Effector CD4-positive, alpha-beta T cell (primary cell): ENCODE data around the gene SPIN1.

Experiments
- DNase-seq: peaks from one replicate; pipeline ENCODE4 v3.0.0-alpha.2; 2020

The SPIN1 gene

DNA sequence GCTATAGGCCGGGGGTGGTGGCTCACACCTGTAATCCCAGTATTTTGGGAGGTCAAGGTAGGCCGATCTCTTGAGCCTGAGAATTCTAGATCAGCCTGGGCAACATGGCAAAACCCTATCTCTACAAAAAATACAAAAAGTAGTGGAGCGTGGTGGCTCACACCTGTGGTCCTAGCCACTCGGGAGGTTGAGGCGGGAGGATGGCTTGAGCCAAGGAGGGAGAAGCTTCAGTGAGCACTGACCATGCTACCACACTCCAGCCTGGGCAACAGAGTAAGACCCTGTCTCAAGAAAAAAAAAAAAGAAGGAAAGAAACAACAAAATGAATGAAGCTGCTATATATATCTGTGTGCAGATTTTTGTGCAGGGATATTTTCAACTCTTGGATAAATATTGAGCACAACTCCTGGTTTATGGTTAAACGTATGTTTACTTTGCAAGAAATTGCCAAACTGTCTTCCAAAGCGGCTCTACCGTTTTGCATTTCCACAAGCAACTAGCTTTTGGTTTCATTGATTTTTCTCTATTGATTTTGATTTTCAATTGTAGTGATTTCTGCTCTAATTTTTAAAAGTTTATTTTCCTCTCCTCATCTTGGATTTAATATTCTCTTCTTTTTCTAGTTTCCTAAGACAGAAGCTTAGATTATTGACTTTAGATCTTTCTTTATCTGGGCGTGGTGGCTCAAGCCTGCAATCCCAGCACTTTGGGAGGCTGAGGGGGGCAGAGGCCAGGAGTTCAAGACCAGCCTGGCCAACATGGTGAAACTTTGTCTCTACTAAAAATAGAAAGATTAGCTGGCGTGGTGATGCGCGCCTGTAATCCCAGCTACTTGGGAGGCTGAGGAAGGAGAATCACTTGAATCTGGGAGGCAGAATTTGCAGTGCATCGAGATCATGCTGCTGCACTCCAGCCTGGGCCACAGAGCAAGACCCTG lies 49.2 kb downstream of the SPIN1 start:
- no peak for DNase-seq

DNA sequence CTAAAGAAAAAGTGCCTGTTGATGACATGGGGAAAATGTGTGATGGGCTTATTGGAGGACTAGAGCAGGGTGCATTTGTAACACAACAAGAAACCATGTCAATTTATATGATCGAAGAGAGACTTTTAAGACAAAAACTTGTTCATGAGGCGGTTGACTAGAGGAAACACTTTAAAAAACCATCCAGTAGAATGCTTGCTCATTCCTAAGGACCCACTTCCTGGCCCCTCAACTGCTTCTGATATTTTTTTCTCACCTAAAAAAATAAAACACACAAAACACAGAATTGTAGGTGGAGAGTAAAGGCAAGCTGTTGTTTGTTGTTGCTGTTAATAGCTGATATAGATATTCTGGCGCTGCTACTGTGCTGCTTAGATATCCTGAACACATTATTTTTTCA lies 50.6 kb downstream of the SPIN1 start:
- no peak for DNase-seq

DNA sequence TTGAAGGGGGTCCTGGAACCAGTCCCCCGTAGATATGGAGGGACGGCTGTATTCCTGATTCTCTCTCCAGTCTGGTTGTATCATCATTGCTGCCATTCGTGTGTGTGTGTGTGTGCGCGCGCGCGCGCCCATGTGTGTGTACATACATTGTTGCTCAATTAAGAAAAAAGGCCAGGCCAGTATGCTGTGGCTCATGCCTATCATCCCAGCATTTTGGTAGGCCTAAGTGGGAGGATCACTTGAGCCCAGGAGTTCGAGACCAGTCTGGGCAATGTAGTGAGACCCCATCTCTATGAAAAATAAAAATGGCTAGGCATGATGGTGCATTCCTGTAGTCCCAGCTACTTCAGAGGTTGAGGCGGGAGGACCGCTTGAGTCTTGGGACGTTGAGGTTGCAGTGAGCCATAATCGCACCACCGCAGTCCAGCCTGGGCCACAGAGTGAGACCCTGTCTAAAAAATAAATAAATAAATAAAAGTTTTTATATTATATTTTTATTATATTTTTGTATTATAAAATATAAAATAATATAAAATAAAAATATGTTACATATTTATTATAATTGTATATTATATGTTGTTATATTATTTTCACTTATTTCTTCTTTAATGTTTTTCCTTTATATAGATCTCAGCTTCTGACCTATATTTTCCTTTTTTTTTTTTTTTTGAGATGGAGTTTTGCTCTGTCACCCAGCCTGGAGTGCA lies 53.2 kb downstream of the SPIN1 start:
- no peak for DNase-seq

DNA sequence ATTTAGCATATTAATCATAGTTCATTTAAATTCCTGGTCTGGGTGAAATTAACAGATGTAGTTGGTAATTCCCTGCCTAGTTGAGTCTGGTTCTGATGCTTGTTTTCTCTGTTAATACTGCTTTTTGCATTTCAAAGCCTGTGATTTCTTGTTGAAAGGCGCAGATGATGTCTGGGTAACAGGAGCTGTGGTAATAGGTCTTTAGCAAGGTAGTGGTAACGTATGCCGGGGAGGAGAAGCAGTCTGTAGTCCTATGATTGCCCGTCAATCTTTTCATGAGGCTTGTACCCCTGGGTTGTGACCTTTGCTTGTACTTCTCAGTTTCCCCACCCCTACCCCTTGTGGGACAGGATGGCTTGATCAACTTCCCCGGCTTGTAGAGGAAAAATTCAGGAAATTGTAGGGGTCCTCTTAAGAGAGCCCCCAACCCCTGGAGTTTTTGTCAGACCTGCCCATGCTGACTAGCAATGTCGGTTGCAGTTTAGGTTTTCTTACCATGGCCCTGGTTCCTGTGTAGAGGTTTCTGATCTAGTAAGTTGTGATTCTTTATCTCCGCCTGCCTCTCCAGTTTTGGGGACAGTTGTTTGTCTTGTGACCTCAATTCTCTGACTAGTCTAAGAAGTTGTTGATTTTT lies 55.4 kb downstream of the SPIN1 start:
- no peak for DNase-seq

DNA sequence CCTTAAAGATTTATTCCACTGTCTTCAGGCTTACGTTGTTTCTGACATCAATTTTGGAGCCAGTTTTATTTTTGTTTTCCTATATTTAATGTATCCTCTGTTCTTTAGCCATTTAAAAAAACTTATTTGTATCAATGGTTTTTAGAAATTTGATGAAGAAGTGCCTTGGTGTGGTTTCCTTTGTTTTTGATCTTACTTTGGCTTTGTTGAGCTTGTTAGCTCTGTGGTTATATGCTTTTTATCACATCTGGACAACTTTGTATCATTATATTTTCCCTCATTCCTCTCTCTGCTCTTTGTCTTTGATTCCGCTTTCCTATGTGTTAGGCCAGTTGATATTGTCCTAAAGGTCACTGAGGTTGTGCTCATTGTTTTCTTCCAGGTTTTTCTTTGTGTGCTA lies 58.5 kb downstream of the SPIN1 start:
- DNase-seq: no peak

DNA sequence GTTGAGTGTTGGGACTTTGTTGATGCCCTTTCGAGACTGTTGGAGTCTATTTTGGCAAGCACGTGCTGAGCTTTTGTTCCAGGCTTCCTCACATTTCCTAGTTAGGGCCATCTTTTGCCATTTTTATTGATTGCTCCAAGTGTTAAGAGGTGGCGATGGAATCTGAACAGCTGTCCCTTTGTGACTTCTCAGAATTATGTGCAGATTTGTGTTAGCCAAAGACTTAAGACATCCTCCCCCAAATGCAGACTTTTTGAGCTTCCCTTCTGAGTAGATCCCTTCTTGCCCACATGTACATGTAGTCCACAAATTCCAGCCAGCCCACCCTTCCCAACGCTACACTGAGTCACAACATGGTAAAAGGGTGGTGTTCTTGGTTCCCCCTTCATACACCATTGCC lies 59.2 kb downstream of the SPIN1 start:
- DNase-seq: no peak

DNA sequence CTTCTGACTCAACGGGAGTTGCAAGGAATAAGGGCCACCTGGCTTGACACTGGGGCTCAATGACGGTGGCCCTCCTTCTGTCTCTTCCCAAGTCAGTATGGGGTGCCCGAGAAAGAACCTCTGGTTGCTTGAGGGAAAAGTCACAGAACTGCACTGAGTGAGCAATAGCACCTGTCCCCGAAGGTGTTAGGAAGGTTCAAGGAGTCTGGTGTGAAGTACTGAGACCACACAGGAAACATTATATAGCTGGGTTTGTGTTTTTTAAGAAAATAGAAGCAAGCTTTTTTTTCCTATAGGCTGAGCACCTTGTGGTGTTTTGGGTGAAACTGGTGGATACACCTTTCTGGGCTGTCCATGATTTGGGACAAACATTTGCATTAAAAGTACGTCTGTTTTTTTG lies 62.9 kb downstream of the SPIN1 start:
- DNase-seq: no peak

DNA sequence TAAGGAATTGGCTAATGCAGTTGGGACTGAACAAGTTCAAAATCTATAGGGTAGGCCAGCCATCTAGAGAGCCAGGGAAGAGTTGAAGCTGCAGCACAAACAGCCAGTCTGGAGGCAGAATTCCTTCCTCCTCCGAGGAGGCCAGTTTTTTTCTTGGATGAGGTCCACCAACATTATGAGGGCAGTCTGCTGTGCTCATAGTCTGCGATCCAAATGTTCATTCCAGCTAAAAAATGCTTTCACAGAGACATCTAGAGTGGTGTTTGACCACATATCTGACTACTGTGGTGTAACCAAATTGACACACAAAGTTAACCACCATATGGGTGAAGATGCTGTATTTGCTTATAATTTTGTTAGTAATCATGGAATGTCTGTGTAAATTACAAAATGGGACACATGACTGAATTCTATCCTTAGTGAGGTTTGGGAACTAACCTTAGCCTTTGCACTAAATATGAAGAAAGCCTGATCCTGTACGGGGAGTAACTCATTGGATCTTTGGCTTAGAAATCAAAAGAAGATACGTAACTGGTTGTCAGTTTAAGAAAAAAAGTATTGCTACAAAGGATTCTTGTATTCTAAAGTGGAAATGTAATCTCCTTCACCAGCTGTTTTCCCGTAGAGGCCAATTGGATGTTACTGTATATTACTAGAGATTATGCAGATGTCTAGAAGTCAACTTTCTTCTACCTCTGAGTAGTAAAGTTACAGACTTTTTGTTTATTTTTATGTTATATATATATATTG lies 70.6 kb downstream of the SPIN1 start:
- DNase-seq: no peak

DNA sequence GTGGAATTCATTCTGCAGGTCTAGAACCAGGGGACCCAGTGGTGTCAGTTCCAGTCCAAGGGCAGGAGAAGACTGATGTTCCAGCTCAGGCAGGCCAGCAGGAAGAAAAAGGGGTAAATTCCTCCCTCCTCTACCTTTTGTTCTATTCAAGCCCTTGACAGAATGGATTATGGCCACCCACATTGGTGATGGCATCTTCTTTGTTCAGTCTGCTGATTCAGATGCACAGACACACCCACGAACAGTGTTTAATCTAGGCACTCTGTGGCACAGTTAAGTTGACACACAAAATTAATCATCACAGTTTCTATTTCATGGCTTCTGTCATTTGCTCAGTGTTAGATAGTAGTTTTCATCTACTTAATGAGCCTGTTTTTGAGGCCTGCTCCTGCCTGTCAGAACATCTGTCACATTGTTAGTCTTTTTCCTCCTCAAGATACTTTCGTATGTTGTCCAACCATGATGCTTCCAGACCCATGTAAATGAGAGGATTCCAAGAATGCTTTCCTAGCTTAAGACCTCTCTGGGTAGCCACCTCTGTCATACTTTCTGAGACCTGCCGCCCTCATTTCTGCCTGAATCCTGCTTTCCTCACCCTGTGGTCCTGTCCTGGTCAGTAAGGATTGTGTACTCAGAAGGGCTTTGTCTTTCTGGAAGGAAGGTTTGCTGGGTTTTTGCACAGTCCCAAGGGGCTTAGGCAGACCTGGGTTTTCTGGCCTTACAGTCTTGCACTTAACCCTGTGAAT lies 72.5 kb downstream of the SPIN1 start:
- no peak for DNase-seq

DNA sequence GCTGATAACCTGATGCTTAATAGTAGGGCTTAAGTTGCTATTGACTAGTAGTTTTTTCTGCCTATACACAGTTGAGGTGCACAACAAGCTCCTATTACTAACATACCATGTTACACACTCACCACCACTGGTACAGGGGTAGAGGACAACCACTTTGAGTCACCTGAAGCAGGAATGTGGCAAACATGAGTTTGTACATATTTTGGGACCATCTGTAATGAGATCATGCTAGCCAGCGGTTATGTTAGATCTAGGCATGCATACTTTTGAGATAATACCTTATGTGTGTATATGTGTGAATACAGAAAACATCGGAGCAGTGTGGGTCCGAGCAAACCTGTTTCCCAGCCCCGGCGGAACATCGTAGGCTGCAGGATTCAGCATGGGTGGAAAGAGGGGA lies 73.9 kb downstream of the SPIN1 start:
- no peak for DNase-seq

DNA sequence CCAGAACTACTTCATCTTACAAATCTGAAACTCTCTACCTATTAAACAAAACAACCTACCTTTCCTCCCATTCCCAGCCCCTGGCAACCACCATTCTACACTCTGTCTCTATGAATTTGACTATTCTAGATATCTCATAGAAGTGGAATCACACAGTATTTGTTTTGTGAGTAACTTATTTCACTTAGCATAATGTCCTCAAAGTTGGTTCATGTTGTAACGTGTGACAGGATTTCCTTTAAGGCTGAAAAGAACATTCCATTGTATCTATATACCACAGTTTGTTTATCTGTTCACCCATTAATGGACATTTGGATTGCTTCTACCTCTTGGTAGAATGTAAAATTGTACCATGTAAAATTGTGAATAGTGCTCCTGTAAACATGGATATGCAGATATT lies 76.6 kb downstream of the SPIN1 start:
- no peak for DNase-seq

DNA sequence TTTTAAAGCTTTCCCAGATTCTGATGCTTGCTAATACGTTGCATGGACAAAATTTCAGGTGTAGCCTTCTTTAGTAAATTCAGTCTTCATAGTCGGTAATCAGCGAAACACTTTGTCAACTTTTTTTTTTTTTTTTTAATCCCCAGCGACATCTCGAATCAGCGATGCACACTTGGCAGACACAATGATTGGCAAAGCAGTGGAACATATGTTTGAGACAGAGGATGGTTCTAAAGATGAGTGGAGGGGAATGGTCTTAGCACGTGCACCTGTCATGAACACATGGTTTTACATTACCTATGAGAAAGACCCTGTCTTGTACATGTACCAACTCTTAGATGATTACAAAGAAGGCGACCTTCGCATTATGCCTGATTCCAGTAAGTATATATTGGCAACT lies 80.0 kb downstream of the SPIN1 start:
- no peak for DNase-seq

DNA sequence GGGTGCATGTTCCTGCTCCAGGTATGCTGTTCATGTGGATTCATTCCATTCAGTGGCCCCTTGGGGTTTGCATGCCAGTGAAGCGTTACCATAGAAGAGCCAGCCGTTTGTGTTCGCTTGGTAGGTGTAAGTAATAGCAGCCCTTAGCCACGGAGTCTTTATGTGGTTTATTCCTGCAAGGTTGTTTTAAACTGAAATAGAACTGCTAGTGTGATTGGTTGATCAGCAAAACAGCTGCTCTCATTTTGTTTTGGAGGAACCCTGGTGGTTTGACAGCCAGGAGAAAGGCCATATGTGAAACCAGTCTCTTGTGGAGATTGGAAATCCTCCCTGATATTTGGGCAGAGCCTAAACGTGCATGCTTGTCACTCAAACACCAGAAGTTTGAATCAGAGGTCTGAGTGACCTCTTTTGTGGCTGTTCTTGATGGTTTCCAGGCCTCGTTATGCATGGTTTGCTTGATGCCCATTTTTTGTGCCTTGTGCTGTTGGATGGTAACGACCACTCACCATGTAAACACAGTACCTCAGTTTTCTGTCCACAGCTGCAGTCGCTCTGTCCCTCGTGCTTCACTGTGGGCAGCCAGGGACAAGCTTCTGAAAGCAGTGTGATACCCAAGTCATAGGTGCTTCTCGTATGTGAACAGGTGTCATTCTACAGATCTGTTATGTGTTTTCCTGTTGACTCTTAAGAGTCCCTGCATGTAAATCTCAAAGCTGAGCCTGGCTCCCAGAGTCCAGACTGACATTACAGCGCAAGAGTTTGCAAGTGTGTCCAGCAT lies 88.4 kb downstream of the SPIN1 start:
- DNase-seq: no peak

DNA sequence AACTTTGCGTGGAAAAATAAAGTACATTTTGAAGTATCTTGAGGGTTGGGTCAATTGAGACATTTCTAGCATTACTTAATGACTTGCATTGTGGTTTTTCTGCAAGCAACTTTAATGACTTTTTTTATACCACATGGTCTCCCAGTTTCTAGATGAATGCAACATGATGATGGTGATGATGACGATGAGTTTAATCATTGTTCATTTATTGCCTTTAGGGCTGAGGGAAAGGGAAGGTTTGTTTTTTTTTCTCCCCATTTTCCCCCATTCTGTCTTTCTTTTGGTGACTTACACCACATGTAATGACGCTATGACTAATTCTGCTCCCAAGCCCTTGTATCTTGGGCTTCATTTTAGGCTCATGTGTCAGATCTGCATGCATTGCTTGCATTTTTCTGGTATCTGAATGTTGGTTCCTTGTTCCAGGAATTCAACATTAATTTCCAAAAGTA lies 89.1 kb downstream of the SPIN1 start:
- no peak for DNase-seq

DNA sequence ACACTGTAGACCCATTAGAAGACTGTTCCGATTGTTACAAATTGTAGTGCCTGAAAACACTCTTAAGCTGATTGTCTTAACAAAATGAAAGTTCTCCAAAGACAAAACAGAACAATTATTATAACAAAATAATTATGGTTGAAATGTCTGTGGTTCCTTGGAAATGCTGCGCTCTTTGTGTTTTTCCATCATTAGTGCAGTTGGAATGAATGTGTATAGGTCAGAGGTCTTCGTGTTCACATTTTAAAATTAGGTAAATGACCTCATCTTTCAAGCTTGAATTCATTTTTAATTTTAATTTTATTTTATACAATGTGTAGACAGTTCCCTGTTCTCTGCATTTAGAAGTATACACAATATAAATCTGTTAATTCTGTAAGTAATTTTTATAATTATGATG lies 90.0 kb downstream of the SPIN1 start:
- DNase-seq: no peak

DNA sequence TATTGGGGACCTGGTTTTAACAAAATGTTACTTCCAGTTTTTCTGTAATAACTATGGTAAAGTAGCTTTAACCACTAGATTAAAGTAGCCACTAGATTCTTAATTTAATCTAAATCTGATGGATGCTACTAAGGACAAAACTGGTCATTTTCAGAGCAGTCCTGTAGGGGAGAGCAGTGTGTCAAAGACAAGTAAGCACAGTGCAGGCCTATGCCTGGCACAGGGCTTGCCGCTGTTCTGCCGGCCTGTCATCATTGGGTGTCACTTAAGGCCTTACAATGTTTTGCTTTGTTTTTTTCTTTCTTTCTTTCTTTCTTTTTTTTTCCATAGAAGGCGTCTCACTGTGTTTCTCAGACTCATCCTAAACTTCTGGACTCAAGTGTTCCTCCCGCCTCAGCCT lies 93.7 kb downstream of the SPIN1 start:
- DNase-seq: no peak

DNA sequence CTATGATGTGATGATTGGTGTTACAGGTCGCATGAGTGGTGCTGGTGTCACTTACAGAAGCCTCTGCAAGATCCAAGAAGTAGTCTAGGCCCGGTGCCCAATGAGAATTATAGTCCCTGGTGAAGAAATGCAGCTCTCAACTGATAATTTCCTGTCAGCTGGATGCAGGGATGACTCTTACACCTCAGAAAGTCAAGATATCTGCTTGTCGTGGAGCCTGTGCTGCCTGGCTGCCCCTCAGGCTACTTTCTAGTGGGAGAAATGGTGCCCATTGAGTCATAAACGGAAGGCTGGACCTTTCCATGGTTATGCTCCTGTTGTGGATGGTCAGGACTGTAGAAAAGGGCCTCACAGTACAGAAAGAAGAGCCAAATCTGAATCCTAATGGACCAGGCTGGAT lies 99.9 kb downstream of the SPIN1 start:
- DNase-seq: no peak

DNA sequence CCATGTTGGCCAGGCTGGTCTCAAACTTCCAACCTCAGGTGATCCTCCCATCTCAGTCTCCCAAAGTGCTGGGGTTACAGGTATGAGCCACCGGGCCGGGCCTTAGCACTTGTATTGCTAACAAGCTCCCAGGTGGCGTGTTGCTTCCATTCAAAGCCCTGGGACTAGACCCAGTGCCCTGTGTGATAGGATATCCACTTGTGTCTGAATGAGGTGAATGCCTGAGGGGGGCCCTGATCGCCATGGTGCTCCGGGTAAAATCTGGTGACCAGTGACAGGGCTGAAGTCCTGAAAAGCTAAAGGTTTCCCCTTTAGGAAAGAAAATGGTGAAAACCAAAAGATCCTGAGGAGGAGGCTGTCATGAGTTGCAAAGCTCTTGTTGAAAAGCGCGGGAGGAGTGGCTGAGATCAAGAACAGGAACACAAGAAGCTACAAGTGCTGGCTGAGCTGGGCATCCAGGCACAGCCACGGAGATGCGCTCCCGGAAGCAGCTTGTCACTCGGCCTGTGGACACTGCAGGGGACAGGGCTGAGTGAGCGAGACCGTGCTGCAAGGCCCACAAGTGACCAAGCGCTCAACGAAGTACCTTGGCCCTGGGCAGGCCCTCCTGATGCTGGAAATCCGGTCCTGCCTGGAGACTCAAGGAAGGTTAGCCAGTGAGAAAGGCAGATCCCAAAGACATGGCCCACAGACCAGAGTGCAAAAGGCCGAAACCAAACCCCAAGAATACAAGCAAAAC lies 106.9 kb downstream of the SPIN1 start:
- no peak for DNase-seq

DNA sequence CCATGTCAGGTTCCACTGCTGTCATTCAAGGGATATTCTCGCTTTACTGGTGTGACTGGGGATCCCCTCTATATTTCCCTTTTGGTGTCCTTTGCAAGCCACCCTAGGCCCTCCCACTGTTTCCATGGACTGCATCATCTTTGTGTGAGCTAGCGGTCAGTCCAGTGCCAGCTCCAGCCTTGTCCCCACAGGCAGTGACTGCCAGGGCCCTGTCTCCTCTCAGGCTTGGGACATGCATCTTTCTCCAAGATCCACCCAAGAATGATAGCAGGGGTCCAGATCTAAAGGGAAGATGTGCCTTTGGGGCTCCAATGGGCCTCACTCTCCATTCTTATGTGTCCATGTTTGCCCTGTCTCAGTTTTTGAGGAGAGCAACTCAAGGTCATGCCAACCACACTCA lies 109.0 kb downstream of the SPIN1 start:
- no peak for DNase-seq

DNA sequence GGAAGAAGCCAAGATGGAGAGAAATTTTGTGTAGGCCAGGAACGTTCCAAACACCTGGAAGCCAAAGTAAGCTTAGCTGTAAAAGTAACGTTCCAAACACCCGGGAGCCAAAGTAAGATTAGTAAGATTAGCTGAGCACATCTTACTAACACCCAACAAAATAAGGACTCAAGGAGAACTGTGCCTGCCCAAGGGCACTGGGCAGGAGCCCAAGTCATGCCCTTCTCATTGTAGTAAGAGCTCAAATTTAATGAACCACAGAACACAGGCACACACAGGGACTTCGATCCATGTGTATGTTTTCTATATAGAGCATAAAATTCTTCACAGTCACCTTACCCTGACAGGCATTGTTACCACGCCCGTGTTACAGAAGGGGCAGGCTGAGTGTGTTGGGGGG lies 110.6 kb downstream of the SPIN1 start:
- DNase-seq: no peak

DNA sequence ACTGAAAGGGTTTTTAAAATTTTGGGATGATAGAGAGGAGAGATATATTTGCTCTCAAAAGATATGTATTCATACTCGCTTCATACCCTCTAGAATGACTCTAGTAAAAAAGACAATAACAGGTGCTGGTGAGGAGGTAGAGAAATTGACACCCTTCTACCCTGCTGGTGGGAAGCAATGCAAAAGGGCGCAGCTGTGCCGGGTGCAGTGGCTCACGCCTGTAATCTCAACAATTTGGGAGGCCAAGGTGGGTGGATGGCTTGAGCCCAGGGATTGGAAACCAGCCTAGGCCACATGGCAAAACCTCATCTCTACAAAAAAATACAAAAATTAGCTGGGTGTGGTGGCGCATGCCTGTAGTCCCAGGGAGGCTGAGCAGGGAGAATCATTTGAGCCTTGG lies 112.8 kb downstream of the SPIN1 start:
- DNase-seq: no peak
